Measurements from ENCODE around the gene HEPN1.

Gene HEPN1

DNA sequence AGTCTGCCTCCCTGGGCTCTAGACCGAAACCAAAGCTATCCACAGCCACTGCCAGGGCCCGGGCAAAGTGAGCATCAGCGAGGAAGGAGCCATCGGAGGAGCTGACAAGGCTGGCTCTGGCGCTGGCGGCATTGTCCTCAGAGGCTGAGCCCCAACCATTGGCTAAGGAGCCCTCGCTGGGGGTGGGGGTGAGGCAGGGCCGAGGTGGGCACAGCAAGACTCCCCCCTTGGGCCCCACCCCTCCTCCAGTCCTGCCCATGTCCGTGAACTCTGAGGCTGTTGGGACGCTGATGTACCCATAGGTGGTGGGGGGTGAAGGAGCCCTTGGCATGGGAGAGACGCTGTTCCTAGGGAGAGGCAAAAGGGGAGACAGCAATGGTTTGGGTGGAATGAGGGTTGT, 32.6 kb upstream of the HEPN1 start:
- DNase-seq, result no peak

DNA sequence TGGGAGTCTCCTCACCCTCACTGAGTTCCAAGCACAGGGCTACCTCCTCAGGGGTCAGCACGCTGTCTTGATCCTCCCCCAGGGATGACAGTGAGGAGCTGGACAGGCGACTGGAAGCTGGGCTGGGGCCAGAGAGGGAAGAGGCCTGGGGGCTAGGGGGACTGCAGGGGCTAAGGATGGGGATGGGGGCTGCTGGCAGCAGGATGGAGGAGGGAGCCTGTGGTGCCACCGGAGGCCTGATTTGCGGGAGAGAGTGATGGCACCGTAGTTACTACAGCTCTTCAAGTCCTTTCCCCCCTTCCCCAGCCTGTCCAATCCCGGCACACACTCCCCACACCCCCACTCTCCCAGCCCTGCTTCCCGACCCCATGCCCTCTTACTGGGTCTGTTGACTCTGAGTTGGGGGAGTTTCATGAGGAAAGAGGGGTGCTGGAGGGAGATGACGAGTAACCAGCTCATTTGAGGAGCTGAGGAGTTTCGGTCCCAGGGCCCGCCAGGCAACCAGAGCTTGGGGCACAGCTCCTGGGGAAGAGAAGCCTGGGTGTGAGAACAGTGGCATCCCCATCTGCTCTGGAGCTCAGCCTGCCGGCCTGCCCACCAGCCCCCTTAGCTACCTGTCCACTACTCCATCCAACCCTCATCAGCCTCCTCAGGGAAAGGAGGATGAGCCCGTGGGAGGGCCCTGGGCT, 31.9 kb upstream of the HEPN1 start:
- no peak for DNase-seq

DNA sequence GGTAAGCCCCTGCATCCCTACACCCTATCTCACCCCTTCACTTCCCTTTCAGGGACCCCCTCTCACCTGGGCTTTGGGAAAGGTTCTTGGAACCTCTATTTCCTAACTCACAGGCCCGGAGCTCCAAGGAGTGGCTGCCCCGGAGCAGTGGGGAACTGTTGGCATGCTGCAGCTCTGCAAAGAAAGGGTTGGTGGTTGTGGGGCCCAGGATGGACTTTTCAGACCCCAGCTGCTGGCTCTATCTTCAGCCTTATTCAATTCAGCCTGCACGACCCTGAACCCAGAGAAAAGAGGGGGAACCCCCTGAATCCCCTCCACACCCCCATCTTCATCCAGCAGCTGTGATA, 31.4 kb upstream of the HEPN1 start:
- DNase-seq, result no peak

DNA sequence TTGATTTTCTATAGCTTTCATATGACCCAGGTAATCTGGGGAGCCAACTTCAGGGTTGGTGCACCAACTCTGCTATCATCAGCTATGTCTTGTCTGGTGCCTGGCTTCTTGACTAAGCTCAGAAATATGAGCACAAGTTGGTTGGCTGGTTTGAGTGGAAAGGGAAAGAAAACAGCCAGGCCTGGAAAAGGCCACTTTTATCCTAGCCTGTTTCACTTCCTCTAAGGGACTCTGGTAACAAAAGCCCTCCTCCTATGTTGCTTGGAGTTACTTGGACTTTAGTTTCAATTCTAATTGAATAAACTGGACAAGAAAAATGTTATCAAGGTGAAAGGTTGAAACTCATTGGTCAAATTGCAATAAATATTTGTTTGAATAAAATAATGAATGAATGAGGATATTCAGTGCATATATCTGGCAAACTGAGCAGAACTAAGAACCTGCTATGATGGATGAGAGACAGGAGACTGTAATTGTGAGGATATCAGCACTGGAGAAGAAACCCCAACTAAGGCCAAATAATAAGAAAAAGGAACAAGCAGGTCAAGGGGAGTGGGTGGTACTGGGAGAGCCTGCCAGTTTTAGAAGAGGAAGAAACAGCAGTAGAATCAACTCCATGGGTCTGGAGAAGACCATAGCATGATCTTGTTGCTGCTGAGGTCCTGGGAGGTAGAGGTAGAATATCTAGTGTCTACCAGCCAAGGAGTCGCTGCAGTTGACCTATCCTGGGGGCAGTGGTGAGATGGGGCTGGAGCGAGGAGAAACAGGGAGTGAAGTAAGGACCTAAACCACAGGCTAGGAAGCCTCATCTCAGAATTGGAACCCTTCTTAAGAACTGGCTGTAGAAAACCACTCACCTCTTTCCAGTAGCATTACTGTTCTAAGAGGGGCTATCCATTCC, 29.6 kb upstream of the HEPN1 start:
- DNase-seq, result no peak

DNA sequence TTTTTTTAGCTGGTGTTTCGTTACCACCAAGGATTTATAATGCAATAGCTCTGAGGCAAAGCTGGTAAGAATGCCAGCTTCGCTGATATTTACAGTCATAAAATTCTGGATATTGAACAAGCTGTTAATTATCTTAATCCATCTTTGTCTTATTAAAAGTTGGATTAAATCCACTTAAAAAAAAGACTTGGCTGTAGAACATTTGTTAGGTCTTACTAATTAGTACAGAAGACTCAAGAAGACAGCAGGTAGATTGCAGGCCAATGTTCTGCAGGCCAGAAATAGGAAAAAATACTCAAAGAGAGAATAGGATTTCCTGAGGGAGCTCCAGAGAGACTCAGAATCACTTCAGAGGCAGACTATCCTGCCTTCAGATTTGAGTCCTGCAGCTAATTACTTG, 28.9 kb upstream of the HEPN1 start:
- DNase-seq, result no peak

DNA sequence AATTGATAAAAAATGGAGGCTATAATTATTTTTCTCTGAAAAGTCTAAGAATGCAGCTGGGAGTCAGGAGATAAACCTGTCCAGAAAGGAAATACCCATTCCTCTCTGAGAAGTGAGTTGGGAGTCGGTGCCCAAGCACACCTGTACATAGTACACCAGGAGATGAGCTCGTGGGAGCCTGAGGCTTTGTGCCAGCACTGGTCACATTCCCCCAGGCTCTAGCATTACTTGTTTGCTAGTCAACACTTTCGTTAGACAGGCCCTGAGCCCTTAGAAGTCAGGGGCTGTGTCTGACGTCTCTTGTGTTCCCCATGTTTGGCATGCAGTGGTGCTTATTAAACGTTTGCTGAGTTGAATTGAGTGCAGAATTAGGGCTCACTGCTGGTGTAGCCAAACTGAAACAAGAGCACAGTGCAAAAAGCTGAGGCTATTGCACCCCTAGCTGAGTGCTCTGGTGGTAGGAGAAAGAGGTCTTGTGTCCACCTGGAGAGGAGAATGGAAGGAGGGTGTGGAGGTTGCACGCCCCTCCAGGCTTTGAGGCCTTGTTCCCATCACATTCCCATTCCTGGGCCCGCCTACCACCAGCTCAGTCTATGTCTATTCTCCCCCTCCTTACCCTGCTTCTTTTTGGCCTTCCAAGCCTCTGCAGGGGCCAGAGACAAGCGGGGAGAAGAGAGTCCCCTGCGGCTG, 28.2 kb upstream of the HEPN1 start:
- no peak for DNase-seq

DNA sequence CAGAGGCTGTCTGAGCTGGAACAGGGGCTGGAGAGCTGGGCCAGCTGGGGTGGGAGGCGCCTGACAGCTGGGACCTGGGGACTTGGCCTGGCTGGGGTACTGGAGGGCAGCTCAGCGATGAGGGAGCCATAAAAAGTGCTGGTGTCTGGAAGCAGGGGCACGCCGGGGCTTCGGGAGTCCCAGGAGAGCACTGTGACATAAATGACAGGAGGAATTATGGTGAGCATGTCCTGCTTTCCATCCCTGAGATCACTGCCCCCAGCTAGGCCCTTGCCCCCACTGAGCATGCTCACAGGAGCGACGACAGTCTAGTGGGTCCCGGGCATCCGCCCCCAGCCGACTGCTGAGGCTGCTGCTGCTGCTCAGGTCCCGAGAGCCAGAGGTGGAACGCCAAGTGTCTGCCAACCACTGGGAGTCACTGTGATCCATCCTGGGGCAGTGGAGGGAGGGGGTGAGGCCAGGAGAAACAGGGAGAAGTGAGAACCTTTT, 27.6 kb upstream of the HEPN1 start:
- no peak for DNase-seq

DNA sequence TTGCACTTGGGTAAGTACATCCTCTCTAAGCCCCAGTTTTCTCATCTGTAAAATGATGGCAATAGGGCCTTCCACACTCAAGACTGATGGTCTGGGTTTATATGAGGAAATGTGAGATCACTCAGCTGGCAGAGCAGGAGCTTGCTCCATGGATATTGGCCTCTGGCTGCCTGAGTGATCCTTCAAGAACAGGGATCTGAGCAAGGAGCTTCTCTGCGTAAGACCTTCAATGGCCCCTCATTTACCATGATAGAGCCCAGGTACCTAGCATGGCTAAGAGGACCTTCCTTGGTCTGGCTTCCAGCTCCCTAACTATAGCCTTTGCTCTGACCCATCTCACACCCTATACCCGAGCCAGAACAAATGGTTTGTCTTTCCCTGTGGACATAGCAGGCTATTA, 26.9 kb upstream of the HEPN1 start:
- DNase-seq, result no peak

DNA sequence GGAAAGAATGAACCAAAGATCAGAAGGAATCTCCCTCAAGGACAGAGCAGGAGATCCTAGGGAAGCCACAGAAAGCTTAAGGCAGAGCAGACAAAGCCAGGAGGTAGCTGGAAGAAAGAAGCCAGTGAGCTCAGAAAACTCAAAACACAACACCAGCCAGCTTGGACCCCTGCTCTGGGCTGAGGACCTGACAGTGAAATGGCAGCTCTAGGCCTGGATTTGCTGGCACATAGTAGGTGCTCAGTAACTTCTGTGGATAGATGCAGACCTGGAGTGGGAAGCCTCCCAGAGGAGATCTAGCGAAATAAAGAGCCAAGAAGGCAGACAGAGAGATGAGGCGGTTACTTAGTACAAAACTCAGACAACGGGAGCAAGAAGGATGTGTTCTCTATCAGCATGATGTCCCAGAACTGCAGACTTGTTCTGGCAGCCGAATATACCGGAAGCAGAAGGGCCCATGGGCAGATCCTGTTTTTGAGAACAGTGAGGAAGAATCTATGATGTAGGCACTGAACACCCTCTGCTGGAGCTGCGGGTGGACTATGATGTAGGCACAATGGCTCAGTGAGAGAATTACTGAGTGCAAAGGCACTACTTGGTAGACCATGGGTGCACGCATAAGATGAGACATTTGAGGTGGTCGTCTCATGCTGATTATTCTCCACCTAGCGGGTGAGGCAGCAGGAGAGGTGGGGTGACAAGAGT, 26.1 kb upstream of the HEPN1 start:
- DNase-seq, result no peak

DNA sequence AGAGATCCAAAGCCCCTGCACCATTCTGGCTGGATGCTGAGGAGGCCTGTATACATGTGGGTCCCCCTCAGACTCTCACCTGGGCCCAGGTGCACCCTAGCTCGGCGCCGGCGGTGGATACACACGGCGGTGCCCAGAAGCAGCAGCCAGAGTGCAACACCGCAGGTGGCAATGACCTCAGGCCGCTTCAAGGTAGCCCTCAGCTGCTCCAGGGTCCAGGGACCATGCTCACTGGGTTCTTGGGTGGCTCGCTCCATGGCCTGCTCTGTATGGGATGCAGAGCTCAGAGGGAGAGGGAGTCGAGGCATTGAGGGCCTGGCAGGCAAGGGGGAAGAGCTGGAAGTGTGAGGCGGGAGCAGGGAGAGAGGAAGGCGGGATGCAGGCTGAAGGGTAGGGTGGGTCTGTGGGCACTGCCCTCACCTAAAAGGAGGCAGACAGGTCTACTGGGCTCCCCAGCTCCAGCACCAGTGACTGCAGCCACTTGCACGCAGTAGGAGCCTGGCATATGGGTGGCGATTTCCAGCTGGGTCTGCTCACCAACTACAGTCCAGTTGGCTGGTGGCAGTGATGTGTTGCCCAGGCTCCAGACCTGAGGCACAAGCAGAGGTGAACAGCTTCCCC, 25.2 kb upstream of the HEPN1 start:
- DNase-seq, result no peak

DNA sequence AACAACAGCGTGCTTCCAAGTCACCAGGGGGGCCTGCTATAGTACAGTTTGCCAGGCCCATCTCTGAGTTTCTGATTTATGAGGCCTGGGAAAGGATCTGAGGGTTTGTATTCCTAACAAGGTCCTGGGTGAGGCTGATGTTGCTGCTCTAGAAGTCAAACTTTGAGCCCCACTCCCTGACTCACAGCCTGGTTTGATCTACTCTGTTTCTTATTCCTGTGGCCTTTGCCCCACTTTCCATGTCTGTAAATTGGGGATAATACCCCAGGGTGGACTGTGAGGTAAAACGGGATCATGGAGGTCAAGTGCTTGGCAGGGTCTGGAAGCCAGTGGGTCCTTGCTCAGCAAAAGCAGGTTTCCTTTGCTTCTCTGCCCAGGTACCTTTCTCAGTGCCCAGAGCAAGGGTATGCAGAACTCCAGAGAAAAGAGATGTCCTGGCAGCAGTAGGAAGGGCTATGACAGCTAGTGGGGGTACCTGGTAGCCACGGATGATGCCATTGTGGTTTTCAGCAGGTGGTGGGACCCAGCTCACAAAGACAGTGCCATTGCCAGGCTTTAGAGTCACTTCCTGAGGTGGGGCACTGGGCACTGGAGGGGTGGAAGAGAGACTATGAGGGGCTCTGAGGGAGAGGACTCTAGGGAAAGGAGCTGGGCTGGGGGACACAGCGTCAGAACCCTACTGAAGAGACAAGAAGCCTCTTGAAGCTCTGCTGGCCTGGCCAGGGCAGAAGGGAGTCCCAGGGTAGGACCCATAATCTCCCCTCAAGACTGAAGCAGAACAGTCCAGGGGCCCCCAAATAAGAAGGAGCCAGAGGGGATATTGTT, 24.2 kb upstream of the HEPN1 start:
- no peak for DNase-seq

DNA sequence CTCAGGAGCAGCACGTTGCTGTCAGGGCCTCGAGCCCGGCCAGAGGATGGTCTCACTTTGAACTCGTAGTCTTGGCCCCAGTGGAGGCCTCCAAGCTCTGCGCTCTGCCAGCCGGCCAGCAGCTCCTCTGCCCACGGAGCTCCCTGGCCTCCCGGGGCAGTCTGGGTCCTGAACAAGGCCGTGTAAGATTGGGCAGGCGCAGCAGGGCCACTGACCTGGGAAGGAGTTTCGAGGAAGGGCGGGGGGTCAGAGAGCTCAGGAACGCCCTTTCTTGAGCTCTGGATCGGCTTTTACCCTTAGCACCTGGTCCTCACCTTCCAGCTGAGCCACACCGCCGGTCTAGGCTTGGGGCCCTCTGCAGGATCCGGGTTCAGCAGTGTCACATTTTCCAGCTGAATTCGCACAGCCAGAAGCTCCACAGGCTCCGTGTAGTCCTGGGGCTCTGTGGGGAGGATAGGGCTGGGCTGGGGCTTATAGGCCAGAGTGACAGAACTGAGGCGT, 23.5 kb upstream of the HEPN1 start:
- DNase-seq, result no peak

DNA sequence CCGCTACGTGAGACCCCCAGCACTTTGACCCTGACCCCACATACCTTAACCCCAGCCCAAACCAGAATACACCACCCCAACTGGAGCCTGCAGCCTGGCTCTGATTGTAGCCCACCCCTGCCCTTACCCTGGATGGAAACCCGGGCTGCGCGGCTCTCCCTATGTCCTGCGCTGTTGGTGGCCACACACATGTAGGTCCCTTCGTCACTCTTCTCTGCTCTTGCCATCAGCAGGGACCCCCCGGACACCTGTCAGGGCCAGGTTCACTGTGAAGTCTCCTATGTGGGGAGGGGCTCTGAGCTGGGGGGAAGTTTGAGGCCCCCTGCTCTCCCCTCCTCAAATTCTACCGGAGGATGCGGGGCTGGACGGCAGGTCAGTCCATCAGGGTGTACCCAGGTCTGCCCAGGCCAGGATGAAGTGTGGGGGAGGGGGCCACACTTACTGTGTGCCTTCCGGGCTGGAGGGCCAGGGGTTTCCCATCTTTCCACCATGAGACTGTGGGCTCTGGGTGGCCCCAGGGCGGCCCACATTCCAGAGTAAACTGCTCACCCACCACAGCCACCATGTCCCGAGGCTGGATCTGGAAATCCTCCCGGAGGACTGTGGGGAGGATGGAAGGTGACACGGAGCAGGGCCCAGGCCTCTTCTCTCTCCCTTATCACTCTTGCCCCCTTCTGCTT, 22.8 kb upstream of the HEPN1 start:
- no peak for DNase-seq

DNA sequence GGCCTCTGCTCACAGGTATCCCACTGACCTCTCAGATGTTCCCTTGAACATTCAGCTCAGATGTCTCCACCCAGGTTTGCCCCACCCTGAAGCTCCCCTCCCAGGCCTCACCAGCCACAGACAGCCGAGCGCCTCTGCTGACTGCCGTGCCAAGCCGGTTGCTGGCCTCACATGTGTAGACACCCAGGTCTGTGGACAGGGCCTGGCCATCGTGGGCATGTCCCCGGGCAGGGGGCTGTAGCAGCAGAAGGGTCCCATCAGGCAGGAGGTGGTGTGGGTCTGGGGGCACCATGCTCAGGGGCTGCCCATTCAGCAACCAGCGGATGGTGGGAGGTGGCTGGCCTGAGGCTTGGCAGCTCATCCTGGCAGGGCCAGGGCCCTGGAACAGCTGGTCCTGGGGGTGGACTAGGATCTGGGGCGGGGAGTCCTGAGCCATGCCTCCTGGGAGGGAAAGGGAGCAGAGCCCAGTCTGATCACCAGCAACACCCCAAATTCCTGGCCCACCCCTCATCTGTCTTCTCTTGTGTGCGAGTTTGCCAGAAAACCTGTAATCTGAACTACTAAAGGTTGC, 22.1 kb upstream of the HEPN1 start:
- DNase-seq, result no peak

DNA sequence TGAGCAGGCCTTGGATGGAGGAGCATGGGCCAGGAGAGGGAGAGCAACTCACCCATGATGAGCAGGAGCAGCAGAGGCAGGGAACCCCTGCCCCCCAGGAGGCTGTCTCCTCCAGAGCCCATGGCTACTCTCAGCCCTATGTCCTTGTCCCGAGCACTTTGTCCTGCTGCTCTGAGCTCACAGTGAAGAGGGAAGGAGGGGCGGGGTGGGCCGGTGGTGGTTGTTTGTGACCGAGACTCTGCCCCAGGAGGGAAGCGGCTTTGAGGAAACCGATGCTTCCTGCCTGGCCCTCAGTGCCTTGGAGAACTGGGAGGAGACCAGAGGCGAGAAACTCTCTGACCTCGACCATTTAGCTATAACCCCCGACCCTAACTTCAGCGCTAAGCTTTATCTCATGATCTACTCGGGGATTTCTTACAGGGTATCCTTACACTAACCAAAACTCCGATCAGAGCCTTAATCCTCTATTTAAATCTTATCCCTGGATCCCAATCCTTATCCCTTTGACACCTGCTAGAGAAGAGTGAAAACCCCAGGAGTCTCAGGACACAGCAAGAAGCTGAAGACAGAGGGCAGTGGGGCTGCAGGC, 21.3 kb upstream of the HEPN1 start, which contains the start of gene ROBO4:
Gene ROBO4 (minus strand): TSS at position 192 of the 589 bp plus-strand sequence. CDS start 70 bp downstream, at position 122.
- no peak for DNase-seq

DNA sequence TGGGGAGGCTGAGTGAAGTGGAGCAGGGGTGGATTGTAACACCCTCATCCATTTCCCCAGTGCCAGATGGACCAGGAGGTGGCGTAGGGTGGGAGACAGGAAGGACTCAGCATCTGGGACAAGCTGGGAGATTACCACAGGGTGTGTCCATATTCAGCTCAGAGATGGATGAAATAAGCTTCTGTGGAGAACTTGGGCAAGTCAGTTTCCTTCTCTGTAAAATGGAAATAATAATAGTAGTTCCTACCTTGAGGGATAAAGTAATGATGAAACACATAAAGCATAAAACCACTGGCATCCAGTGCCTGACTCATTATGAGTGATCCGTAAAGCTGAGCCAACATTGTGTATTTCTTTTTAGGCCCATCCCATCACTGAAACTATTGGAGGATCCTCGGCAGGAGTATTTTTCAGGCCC, 20.8 kb upstream of the HEPN1 start:
- DNase-seq, result no peak

DNA sequence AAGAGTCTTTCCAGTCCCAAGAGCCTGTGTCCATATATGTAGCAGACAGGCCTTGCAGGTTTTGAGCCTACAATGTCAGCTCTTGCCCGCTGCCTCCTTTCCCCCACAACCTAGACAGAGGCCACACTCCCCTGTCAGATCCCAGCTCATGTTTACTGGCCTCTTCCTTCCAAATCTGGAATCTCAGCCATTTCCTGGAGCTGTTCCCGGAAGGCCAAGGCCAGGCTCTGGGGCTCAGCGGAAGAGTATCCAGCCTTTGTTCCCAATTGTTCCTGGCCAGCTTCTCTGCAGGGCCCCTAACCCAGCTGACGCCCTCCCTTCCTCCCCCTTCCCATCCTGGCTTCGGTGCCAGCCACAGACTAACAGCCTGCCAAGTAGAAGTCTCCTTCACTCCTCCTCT, 20.3 kb upstream of the HEPN1 start:
- DNase-seq, result no peak

DNA sequence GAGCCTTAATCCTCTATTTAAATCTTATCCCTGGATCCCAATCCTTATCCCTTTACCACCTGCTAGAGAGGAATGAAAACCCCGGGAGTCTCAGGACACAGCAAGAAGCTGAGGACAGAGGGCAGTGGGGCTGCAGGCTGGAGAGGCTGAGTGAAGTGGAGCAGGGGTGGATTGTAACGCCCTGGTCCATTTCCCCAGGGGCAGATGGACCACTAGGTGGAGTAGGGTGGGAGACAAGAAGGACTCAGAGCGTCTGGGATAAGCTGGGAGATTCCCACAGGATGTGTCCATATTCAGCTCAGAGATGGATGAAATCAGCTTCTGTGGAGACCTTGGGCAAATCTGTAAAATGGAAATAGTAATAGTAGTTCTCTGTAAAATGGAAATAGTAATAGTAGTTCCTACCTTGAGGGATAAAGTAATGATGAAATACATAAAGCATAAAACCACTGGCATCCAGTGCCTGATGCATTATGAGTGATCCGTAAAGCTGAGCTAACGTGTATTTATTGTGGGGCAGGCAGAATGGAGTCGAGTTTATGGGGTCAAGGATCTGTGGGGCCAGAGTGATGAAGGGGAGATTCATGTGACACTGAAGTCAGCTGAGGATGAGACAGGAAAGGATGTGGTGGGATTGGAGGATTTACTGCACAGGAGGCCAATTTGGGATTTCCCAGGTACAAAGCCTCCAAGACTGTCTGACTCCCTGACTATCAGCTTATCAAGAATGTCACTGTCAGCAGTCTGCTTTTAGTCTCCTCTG, 19.5 kb upstream of the HEPN1 start:
- no peak for DNase-seq

DNA sequence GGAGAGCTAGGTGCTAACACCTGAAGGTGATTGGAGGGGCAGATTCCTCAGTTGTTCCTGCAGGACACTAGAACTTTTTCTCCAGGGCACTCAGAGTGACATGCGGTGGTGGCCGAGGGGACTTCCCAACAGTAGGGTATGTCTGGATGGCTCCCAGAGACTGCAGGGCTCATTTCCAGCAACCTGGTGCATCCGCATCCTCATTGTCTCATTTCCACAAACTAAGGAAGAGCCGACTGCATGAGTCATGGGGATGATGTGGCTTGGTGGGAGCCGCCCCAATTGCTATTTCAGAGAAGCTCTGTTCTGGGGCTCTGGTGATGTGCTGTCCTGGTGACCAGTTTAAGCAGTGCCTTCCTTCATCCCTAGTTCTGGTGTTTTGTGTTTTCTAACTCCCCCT, 18.6 kb upstream of the HEPN1 start:
- DNase-seq, result no peak

Measured in NCI-H1417 treated with DMSO at 0.1 percent for 48 hours (cell line).